Smooth muscle cell (in vitro differentiated cells): Measurements from ENCODE around the gene PRPF6. TPM values are rescaled to one million over a fixed set of nuclear protein-coding genes. Genes with fewer than 3 reads are reported as not detected.

Source experiments
- DNase-seq: peaks from one replicate; lab custom pipeline; 2025; ENCODE audit not compliant: unreplicated experiment; lab: John Stamatoyannopoulos, UW
- H2AFZ ChIP-seq: fragments of 200-600 bp; sonication (generic); 2 replicates; pipeline ENCODE4 v1.6.0; 2016; ENCODE audit warnings: antibody characterized with exemption, low read depth, mild to moderate bottlenecking
- H3F3A ChIP-seq: fragments of 200-600 bp; sonication (generic); 2 replicates; pipeline ENCODE4 v1.6.0; 2017; ENCODE audit warnings: antibody characterized with exemption, low read depth
- H3K27ac ChIP-seq: fragments of 200-600 bp; sonication (generic); 2 replicates; pipeline ENCODE4 v1.5.1; 2016; ENCODE audit warnings: low read depth, mild to moderate bottlenecking
- H3K27me3 ChIP-seq: fragments of 200-600 bp; sonication (generic); 2 replicates; pipeline ENCODE4 v1.6.1; 2016; ENCODE audit warnings: low read depth, mild to moderate bottlenecking
- H3K36me3 ChIP-seq: fragments of 200-600 bp; sonication (generic); 2 replicates; pipeline ENCODE4 v1.5.1; 2016; ENCODE audit warnings: low read depth
- H3K4me1 ChIP-seq: fragments of 200-600 bp; sonication (generic); 2 replicates; pipeline ENCODE4 v1.5.1; 2016; ENCODE audit warnings: low read depth
- H3K4me2 ChIP-seq: fragments of 200-600 bp; sonication (generic); 2 replicates; pipeline ENCODE4 v1.6.0; 2016; ENCODE audit warnings: mild to moderate bottlenecking
- H3K4me3 ChIP-seq: fragments of 200-600 bp; sonication (generic); 2 replicates; pipeline ENCODE4 v1.5.1; 2016; ENCODE audit warnings: mild to moderate bottlenecking
- H3K79me2 ChIP-seq: fragments of 200-600 bp; sonication (generic); 2 replicates; pipeline ENCODE4 v1.6.0; 2016; ENCODE audit warnings: low read depth, mild to moderate bottlenecking
- H3K9ac ChIP-seq: fragments of 200-600 bp; sonication (generic); 2 replicates; pipeline ENCODE4 v1.6.0; 2016; ENCODE audit warnings: low read depth
- H3K9me3 ChIP-seq: fragments of 200-600 bp; sonication (generic); replicated peaks from 2 replicates; pipeline ENCODE4 v1.5.1; 2016; ENCODE audit warnings: low read depth
- H4K20me1 ChIP-seq: fragments of 200-600 bp; sonication (generic); 2 replicates; pipeline ENCODE4 v1.6.0; 2016; ENCODE audit warnings: low read depth
- WGBS: methylation state at CpG from one replicate; pipeline ENCODE4 v1.1.7; 2016; ENCODE audit warnings: low lambda C conversion rate; 5-methylcytosine and 5-hydroxymethylcytosine counted together
- polyA plus RNA-seq: library from polyadenylated mRNA; unstranded; fragments of >200 nt; fragmentation: Nextera tagmentation; extraction: Ambion mirVana; gene quantifications from 2 replicates; pipeline ENCODE4 v1.2.1, GENCODE V29; 2016
- total RNA-seq: library from RNA; depleted of rRNA; stranded (reverse); fragments of >200 nt; gene quantifications from 2 replicates; pipeline ENCODE4 v1.2.3, GENCODE V29; 2014
- TF ChIP-seq, protein P1 (sequence below): fragments of 200-600 bp; sonication (generic); IDR thresholded peaks from 2 replicates; pipeline ENCODE4 v1.5.1; 2017; ENCODE audit warnings: borderline replicate concordance, mild to moderate bottlenecking, antibody characterized with exemption; ENCODE audit not compliant: insufficient read depth, poor library complexity, severe bottlenecking

Gene PRPF6
- total and polyA plus RNA-seq, 2 experiments from 2014 or later, result 33.3 to 51.2 TPM

DNA sequence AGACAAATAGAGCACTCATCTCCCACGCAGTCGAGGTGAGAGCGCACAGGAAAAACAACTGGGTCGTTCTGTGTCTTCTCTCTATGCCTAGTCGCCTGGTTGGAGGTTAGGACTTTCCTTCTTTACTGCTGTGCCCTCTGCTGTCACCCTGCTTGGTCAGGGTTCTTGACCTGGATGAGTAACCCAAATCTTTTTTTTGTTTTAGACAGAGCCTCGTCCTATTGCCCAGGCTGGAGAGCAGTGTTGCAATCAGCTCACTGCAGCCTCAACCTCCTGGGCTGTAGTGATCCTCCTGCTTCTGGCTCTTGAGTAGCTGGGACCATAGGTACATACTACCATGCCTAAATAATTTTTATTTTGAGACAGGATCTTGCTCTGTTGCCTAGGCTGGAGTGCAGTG lies 24.5 kb downstream of the PRPF6 start:
- 96% methylated on average over 6 of the region's 6 CpGs for WGBS
- DNase-seq, result no peak

DNA sequence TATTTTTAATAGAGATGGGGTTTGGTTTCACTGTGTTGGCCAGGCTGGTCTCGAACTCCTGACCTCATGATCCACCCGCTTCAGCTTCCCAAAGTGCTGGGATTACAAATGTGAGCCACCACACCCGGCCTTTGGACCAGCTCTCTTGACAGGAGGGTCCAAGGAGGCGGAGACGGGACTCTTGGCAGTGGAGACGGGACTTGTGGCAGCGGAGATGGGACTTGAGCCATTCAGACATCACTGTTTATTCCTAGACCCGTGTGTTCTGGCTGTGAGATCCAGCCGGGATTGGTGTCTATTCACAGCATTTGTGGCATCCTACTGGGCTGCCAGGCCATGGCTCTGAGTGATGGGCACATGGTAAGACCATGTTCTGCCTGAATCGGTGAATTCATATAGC lies 25.6 kb downstream of the PRPF6 start:
- Histone ChIP-seq H3K4me3 (no peak overlapping the region), H3K9me3 (no peaks in the 10 kb centered on the region), H3F3A (no peaks in the 10 kb centered on the region), H3K4me2 (no peak overlapping the region), H3K27ac (no peak overlapping the region), H3K79me2 (peaks cover 7% of the 10 kb centered on the region), H2AFZ (no peak overlapping the region), H4K20me1 (peaks cover 67% of the 10 kb centered on the region), H3K9ac (no peak overlapping the region), H3K36me3 (peaks cover 12% of the 10 kb centered on the region), H3K4me1 (no peaks in the 10 kb centered on the region), H3K27me3 (no peaks in the 10 kb centered on the region)
- no peak for DNase-seq
- TF ChIP-seq, protein P1, sequence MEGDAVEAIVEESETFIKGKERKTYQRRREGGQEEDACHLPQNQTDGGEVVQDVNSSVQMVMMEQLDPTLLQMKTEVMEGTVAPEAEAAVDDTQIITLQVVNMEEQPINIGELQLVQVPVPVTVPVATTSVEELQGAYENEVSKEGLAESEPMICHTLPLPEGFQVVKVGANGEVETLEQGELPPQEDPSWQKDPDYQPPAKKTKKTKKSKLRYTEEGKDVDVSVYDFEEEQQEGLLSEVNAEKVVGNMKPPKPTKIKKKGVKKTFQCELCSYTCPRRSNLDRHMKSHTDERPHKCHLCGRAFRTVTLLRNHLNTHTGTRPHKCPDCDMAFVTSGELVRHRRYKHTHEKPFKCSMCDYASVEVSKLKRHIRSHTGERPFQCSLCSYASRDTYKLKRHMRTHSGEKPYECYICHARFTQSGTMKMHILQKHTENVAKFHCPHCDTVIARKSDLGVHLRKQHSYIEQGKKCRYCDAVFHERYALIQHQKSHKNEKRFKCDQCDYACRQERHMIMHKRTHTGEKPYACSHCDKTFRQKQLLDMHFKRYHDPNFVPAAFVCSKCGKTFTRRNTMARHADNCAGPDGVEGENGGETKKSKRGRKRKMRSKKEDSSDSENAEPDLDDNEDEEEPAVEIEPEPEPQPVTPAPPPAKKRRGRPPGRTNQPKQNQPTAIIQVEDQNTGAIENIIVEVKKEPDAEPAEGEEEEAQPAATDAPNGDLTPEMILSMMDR, result no peak
- WGBS, result 96% methylated on average over 10 of the region's 10 CpGs

More for the DNA sequence above, 24.5 kb downstream of the PRPF6 start:
- TF ChIP-seq, protein P1, result no peak
- Histone ChIP-seq H3K4me3 (no peak overlapping the region), H3K4me2 (no peak overlapping the region), H3K27me3 (no peaks in the 10 kb centered on the region), H2AFZ (no peak overlapping the region), H3K27ac (no peak overlapping the region), H3K9ac (no peak overlapping the region), H3F3A (no peaks in the 10 kb centered on the region), H4K20me1 (peaks cover 65% of the 10 kb centered on the region), H3K79me2 (peaks cover 7% of the 10 kb centered on the region), H3K9me3 (no peaks in the 10 kb centered on the region), H3K4me1 (no peaks in the 10 kb centered on the region), H3K36me3 (peaks cover 12% of the 10 kb centered on the region)

DNA sequence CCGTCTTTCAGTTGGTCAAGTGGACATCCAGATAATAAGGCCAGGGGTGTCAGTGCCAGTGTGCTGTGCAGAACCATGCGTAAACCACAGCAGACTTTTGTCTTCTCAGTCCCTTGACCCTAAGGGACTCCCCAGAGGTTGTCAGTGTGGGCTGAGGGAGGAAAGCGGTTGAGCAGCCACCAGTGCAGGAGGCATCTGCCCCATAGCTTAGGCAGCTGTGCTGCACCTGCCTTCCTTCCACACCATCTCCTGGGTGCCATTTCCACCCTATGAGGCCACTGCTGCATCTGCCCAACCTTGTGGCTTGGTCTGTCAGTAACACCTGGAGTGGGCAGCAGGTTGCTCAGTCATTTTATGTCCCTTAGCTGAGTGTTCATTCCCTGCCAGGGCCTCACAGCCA lies 26.0 kb downstream of the PRPF6 start:
- H2AFZ ChIP-seq, result no peak overlapping the region
- no peak for DNase-seq
- no peak overlapping the region for H3K4me3 ChIP-seq
- peaks cover 12% of the 10 kb centered on the region for H3K36me3 ChIP-seq
- no peak overlapping the region for H3K4me2 ChIP-seq
- no peaks in the 10 kb centered on the region for H3K27me3 ChIP-seq
- no peak overlapping the region for H3K27ac ChIP-seq
- TF ChIP-seq, protein P1, result no peak
- no peaks in the 10 kb centered on the region for H3F3A ChIP-seq
- H3K79me2 ChIP-seq, result peaks cover 7% of the 10 kb centered on the region
- 94% methylated on average over 3 of the region's 3 CpGs for WGBS
- no peaks in the 10 kb centered on the region for H3K4me1 ChIP-seq
- H4K20me1 ChIP-seq, result peaks cover 67% of the 10 kb centered on the region
- no peak overlapping the region for H3K9ac ChIP-seq
- H3K9me3 ChIP-seq, result no peaks in the 10 kb centered on the region

- Histone ChIP-seq H3K27ac (no peak overlapping the region), H3K9ac (no peak overlapping the region), H3K36me3 (peaks cover 12% of the 10 kb centered on the region), H3K4me3 (no peak overlapping the region), H3K4me2 (no peak overlapping the region), H4K20me1 (peaks cover 50% of the 10 kb centered on the region), H3K9me3 (no peaks in the 10 kb centered on the region), H3F3A (no peaks in the 10 kb centered on the region), H3K4me1 (no peaks in the 10 kb centered on the region), H2AFZ (no peak overlapping the region), H3K27me3 (no peaks in the 10 kb centered on the region), H3K79me2 (peaks cover 7% of the 10 kb centered on the region)
- TF ChIP-seq, protein P1, result no peak
- no peak for DNase-seq
- WGBS, result 93% methylated on average over 13 of the region's 13 CpGs
Measured at GRCh38 chr20:64009811-64010387, 29.0 kb downstream of the PRPF6 start.
